GM12872 (cell line): Measurements from ENCODE around the gene ZDHHC14.

Experiments
- TF ChIP-seq, protein P1 (sequence below): IDR thresholded peaks from 3 replicates; pipeline ENCODE4 v1.5.1; 2011; ENCODE audit warnings: low read depth, mild to moderate bottlenecking, low read length, moderate library complexity; ENCODE audit not compliant: insufficient read depth

Gene ZDHHC14

DNA sequence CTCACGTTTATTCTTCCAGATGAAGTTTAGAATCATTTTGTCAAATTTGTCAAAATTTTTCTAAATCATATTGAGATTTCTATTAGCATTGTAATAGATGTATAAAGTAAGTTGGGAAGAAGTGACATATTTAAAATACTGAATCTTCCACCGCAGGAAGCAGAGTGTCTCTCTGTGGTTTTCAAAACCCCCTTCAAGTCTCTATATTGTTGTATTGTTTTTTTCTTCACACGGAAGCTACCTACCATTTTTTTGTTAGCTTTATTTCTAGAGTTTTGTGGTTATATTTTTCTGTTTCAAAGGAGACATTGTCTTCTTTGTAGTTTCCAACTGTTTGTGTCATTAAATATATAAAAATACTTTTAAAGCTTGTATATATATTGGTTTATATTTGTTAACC lies 188.6 kb downstream of the ZDHHC14 start:
- TF ChIP-seq, protein P1, sequence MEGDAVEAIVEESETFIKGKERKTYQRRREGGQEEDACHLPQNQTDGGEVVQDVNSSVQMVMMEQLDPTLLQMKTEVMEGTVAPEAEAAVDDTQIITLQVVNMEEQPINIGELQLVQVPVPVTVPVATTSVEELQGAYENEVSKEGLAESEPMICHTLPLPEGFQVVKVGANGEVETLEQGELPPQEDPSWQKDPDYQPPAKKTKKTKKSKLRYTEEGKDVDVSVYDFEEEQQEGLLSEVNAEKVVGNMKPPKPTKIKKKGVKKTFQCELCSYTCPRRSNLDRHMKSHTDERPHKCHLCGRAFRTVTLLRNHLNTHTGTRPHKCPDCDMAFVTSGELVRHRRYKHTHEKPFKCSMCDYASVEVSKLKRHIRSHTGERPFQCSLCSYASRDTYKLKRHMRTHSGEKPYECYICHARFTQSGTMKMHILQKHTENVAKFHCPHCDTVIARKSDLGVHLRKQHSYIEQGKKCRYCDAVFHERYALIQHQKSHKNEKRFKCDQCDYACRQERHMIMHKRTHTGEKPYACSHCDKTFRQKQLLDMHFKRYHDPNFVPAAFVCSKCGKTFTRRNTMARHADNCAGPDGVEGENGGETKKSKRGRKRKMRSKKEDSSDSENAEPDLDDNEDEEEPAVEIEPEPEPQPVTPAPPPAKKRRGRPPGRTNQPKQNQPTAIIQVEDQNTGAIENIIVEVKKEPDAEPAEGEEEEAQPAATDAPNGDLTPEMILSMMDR: no peak

DNA sequence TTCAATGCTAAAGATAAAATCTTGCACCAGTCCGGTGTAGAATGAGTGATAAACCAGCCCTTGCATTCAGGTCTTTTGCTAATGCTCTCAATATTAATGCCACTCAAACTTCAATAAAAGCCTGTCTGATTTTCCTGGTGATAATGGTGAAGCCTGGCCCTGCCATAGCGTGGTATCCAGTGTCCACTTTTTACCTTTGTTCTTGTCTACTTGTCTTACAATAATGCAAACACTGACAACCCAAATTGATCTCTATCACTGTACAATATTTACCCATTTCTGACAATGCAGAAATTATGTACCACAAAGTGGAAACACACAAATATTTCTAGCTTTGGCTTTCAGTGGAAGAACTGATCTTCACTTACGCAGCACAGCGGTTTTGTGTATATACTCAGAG lies 189.1 kb downstream of the ZDHHC14 start:
- TF ChIP-seq, protein P1: no peak

DNA sequence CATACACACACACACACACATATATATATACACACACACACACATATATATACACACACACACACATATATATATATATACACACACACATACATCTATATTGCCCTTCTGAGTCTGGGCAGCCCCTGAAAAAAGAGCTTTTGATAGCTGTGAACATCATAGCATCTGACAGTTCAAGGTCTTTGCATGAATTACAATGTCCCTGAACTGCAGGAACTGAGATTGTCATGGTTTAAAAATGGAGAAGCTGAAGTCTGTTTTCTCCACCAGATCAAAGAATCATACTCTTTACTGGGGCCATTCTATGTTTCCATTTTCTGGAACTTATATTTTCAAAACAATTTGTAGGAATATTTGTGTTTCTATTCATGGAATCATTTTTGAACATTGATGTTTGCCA lies 189.8 kb downstream of the ZDHHC14 start:
- TF ChIP-seq, protein P1: no peak

DNA sequence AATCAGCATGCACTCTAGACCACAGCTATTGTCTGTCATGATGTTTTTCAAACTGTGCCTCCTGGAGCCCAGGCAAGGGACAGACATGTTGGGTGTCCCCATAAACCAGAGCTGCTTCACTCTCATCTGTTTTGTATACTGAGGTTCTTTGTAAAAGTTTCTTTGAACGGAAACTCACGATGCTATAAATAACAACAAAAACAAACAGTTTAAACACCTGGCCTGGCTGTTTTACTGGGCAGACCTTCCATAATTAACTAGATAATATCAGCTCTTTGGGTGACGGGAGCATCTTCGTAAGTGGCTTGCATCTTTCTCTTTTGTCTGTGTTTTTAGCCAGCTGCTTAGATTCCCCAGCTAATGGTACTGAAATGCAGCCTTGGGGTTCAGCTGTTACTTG lies 190.3 kb downstream of the ZDHHC14 start:
- TF ChIP-seq, protein P1: no peak

DNA sequence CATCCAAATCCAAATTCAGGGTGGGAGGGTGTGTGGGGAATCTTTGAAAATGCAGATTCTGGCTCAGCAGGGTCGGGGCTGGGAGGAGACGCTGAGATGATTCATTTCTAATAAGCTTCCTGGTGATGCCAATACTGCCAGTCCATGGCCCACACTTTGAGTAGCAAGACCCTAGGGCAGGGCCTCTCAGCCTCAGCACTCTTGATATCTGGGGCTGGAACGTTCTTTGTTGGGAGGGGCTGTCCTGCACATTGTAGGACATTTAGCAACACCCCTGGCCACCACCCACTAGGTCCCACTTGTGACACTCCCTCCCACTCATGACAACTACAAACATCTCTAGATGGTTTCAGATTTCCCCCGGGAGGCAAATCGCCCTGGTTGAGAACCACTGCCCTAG lies 191.0 kb downstream of the ZDHHC14 start:
- TF ChIP-seq, protein P1: no peak

DNA sequence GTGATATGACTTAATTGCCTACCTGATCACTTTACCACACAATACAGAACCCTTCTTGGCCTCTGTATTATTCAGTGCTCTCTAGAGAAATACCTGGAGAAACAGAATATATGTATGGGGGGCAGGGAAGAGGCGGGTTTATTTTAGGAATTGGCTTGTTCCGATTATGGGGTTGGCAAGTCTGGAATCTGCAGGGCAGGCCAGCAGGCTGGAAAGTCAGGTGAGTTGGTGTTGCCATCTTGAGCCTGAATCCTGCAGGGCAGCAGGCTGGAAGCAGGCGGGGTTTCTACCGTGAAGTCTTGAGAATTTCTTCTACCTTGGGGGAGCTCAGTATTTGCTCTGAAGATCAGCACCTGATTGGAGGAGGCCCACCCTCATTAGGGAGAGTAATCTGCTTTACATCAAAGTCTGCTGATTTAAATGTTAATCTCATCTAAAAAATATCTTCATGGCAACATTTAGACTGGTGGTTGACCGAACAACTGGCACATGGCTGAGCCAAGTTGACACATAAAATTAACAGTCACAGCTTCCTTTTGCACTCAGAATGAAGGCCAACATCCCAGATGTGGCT lies 193.9 kb downstream of the ZDHHC14 start:
- TF ChIP-seq, protein P1: no peak

DNA sequence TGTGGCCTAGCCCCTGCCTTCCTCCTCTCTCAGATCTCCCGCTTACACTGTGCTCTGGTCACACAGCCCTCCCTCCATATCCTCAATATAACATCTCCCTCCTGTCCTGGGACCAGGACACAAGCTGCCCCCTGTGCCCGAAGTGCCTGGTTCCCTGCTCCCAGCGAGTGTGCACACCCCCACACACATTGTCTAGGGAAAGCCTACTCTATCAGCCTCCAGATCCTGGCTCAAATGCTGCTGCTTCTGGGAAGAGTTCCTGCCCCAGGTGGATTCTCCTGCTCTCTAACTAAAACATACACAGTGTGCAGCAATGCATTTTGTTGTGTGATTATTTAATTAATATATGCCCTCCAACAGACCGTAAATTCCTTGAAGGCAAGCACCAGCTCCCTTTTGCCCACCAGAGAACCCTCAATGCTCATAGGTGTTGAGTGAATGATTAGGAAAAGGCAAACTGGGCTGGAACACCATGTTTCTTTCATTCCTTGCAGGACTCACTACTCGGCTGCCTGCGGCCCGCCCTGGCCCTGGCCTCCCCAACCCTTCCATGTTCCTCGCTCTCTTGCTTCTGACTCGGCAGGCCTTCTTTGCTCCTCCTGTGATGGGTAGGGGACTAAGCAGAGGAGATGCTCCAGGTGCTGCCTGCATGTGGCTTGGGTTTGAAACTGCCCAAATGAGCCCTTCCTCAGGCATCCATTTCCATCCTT lies 194.6 kb downstream of the ZDHHC14 start:
- TF ChIP-seq, protein P1: no peak
